ENCODE measurements around the gene BBOF1. TPM values are rescaled to one million over a fixed set of nuclear protein-coding genes. Genes with fewer than 3 reads are reported as not detected.

BBOF1 gene
- total and polyA plus RNA-seq, 2 donors (not counting 1 experiment from before 2014, with no cell fraction given): 0.49 to 2.6 TPM

GRCh38 chr14:74008843-74009499 lies 10.2 kb upstream of the BBOF1 start:
- no peak for DNase-seq
- no peaks in the 10 kb centered on the region for H3K9me3 Mint-ChIP-seq (ENCODE audit: insufficient read depth)
- ATAC-seq (ENCODE audit: low read depth): no peak
- H3K9me3 ChIP-seq (ENCODE audit: control extremely low read depth in 1 of 3, control insufficient read depth in 2 of 3, insufficient read depth in 1 of 3, low read length in 2 of 3): no peaks in the 10 kb centered on the region
- no peak for TF ChIP-seq EZH2 (IDR thresholded peaks at IDR 0.05; ENCODE audit: borderline replicate concordance, insufficient read depth, low read depth, low read length, poor library complexity, severe bottlenecking)
- peaks cover 3 to 22% of the 10 kb centered on the region in 2 experiments for H3K36me3 ChIP-seq (replicated peaks in 1 of 2; ENCODE audit: control extremely low read depth in 1 of 2, control insufficient read depth in 1 of 2, extremely low read depth in 1 of 2, insufficient read depth in 2 of 2, low read length in 1 of 2)
- no peak overlapping the region for H2AFZ ChIP-seq (ENCODE audit: insufficient read depth, low read depth, low read length, poor library complexity, severe bottlenecking)
- no peaks in the 10 kb centered on the region for H3K27me3 ChIP-seq (replicated peaks in 1 of 4; ENCODE audit: control extremely low read depth in 1 of 4, control insufficient read depth in 3 of 4, insufficient read depth in 4 of 4, low read length in 3 of 4)
- no peaks in the 10 kb centered on the region for H4K20me1 ChIP-seq (ENCODE audit: control insufficient read depth, insufficient read depth, low read length, poor library complexity, severe bottlenecking)
- ChIA-PET CTCF (no interaction called here), POLR2A (no interaction called here)
- H3K27ac Mint-ChIP-seq: no peak overlapping the region
- H3K9ac ChIP-seq (ENCODE audit: low read length): no peak overlapping the region
- H3K4me3 ChIP-seq (ENCODE audit: control extremely low read depth in 1 of 5, extremely low read depth in 1 of 5, insufficient read depth in 1 of 5, low read depth in 2 of 5, low read length in 4 of 5): no peak overlapping the region
- intact Hi-C loops (cut with micrococcal nuclease): no loop called here
- H3K4me2 ChIP-seq (replicated peaks; ENCODE audit: low read depth, low read length, poor library complexity, severe bottlenecking): no peak overlapping the region
- H3K79me2 ChIP-seq (ENCODE audit: control insufficient read depth, insufficient read depth, low read length): no peaks in the 10 kb centered on the region
- H3K4me1 ChIP-seq (ENCODE audit: control insufficient read depth in 2 of 2, insufficient read depth in 2 of 2, low read length in 2 of 2): no peaks in the 10 kb centered on the region
- no peaks in the 10 kb centered on the region for H3K4me1 Mint-ChIP-seq
- H3K4me3 Mint-ChIP-seq: no peak overlapping the region
- no peaks in the 10 kb centered on the region for H3K27me3 Mint-ChIP-seq
- no CpG with 5 or more reads among the region's 2 CpGs for WGBS (ENCODE audit: insufficient coverage)
- no peak overlapping the region for H3K27ac ChIP-seq (ENCODE audit: low read length in 2 of 2)

DNA sequence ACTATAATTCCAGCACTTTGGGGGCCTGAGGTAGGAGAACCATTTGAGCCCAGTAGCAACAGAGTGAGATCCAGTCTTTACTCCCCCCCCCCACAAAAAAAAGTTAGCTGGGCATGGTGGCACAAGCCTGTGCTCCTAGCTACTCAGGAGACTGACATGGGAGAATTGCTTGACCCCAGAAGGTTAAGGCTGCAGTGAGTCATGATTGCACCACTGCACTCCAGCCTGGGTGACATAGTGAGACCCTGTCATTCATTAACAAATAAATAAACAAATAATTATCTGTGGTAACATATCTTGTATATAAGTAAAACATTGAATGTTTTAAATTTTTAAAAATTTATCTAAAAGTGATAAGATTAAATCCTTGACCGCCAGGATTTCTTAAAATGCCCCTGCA lies 4.8 kb upstream of the BBOF1 start:
- H4K20me1 ChIP-seq (ENCODE audit: control insufficient read depth, insufficient read depth, low read length, poor library complexity, severe bottlenecking): no peaks in the 10 kb centered on the region
- Mint-ChIP-seq H3K27me3 (no peaks in the 10 kb centered on the region), H3K9me3 (ENCODE audit: insufficient read depth) (no peaks in the 10 kb centered on the region), H3K4me3 (no peak overlapping the region), H3K27ac (no peak overlapping the region), H3K4me1 (peaks cover 9% of the 10 kb centered on the region)
- intact Hi-C loops (cut with micrococcal nuclease): loop anchor here (10.0 kb wide), 1 partner anchor 1971 kb away; the partner anchor contains the start of genes IFT43 and TGFB3
- H2AFZ ChIP-seq (ENCODE audit: insufficient read depth, low read depth, low read length, poor library complexity, severe bottlenecking): no peak overlapping the region
- no peak overlapping the region for H3K4me3 ChIP-seq (ENCODE audit: control extremely low read depth in 1 of 5, extremely low read depth in 1 of 5, insufficient read depth in 1 of 5, low read depth in 2 of 5, low read length in 4 of 5)
- CTCF ChIA-PET: no interaction called here
- peaks cover 0 to 8% of the 10 kb centered on the region in 2 experiments for H3K36me3 ChIP-seq (replicated peaks in 1 of 2; ENCODE audit: control extremely low read depth in 1 of 2, control insufficient read depth in 1 of 2, extremely low read depth in 1 of 2, insufficient read depth in 2 of 2, low read length in 1 of 2)
- no peak for ATAC-seq (ENCODE audit: low read depth)
- no peak overlapping the region for H3K4me2 ChIP-seq (replicated peaks; ENCODE audit: low read depth, low read length, poor library complexity, severe bottlenecking)
- WGBS (ENCODE audit: insufficient coverage): no CpG with 5 or more reads among the region's 1 CpG
- H3K4me1 ChIP-seq (ENCODE audit: control insufficient read depth in 2 of 2, insufficient read depth in 2 of 2, low read length in 2 of 2): peaks cover 0 to 6% of the 10 kb centered on the region in 2 donors
- no peaks in the 10 kb centered on the region for H3K27me3 ChIP-seq (replicated peaks in 1 of 4; ENCODE audit: control extremely low read depth in 1 of 4, control insufficient read depth in 3 of 4, insufficient read depth in 4 of 4, low read length in 3 of 4)
- POLR2A ChIA-PET: no interaction called here
- no peaks in the 10 kb centered on the region for H3K79me2 ChIP-seq (ENCODE audit: control insufficient read depth, insufficient read depth, low read length)
- TF ChIP-seq EZH2 (IDR thresholded peaks at IDR 0.05; ENCODE audit: borderline replicate concordance, insufficient read depth, low read depth, low read length, poor library complexity, severe bottlenecking) (no peak), CTCF (IDR thresholded peaks at IDR 0.05) (no peak)
- DNase-seq: no peak
- H3K9me3 ChIP-seq (ENCODE audit: control extremely low read depth in 1 of 3, control insufficient read depth in 2 of 3, insufficient read depth in 1 of 3, low read length in 2 of 3): no peaks in the 10 kb centered on the region
- no peak overlapping the region for H3K27ac ChIP-seq (ENCODE audit: low read length in 2 of 2)
- no peak overlapping the region for H3K9ac ChIP-seq (ENCODE audit: low read length)
